ENCODE measurements around the gene ACTL7A. TPM values are rescaled to one million over a fixed set of nuclear protein-coding genes. Genes with fewer than 3 reads are reported as not detected.
A peak's percentile ranks its signal among the peaks of the same experiment; 100 is the strongest.

Gene ACTL7A
- total RNA-seq, 6 experiments from 2014 or later: not detected

GRCh38 chr9:108869092-108869725, 7.1 kb downstream of the ACTL7A start:
- DNase-seq: peak; percentile 69 to 82 (median 79)
- H3K4me3 ChIP-seq: no peak overlapping the region
- peak; percentile 95 to 99 (median 98) for ATAC-seq
- H3K9me3 ChIP-seq: no peaks in the 10 kb centered on the region
- peaks cover 0 to 5% (median under 1%) of the 10 kb centered on the region in 4 donors for H3K36me3 ChIP-seq
- no peaks in the 10 kb centered on the region for H3K27me3 ChIP-seq
- intact Hi-C loops (cut with DNase I): no loop called here
- H3K4me1 ChIP-seq: peaks cover 0 to 21% (median 8%) of the 10 kb centered on the region in 4 donors
- peak overlapping the region in 2 of 3 donors; percentile 21 to 81 for H3K27ac ChIP-seq
- TF ChIP-seq POLR2A (IDR thresholded peaks at IDR 0.05) (peak; percentile 19), CTCF (IDR thresholded peaks at IDR 0.05) (no peak)
- WGBS (ENCODE audit: insufficient coverage, low coverage, low lambda C conversion rate, missing lambda C conversion rate): 37% methylated on average over 3 of the region's 3 CpGs

- H3K9me3 ChIP-seq: no peaks in the 10 kb centered on the region
- no peaks in the 10 kb centered on the region for H3K27me3 ChIP-seq
- no peak overlapping the region for H3K4me3 ChIP-seq
- no peak for TF ChIP-seq POLR2A (IDR thresholded peaks at IDR 0.05)
- no peak for TF ChIP-seq CTCF (IDR thresholded peaks at IDR 0.05)
- no peak for DNase-seq
- intact Hi-C loops (cut with DNase I): no loop called here
- H3K4me1 ChIP-seq: peaks cover 0 to 10% (median 3%) of the 10 kb centered on the region in 4 donors
- WGBS (ENCODE audit: insufficient coverage, low coverage, low lambda C conversion rate, missing lambda C conversion rate): 92% methylated on average over 4 of the region's 4 CpGs
- no peak for ATAC-seq
- peaks cover 0 to 39% (median 15%) of the 10 kb centered on the region in 4 donors for H3K36me3 ChIP-seq
- no peak overlapping the region for H3K27ac ChIP-seq
These were observed 12.2 kb downstream of the ACTL7A start for GRCh38 chr9:108874058-108874788.

GRCh38 chr9:108876425-108876824, 14.4 kb downstream of the ACTL7A start:
- WGBS (ENCODE audit: insufficient coverage, low coverage, low lambda C conversion rate, missing lambda C conversion rate): 90% methylated on average over 4 of the region's 5 CpGs
- Histone ChIP-seq H3K4me1 (no peaks in the 10 kb centered on the region), H3K27me3 (no peaks in the 10 kb centered on the region), H3K27ac (no peak overlapping the region), H3K4me3 (no peak overlapping the region), H3K9me3 (no peaks in the 10 kb centered on the region), H3K36me3 (peaks cover 0 to 48% (median 20%) of the 10 kb centered on the region in 4 donors)
- intact Hi-C loops (cut with DNase I): no loop called here
- DNase-seq (no peak), ATAC-seq (no peak)
- TF ChIP-seq CTCF (IDR thresholded peaks at IDR 0.05) (no peak), POLR2A (IDR thresholded peaks at IDR 0.05) (no peak)

- Histone ChIP-seq H3K27me3 (no peaks in the 10 kb centered on the region), H3K9me3 (no peaks in the 10 kb centered on the region), H3K4me3 (no peak overlapping the region), H3K27ac (no peak overlapping the region), H3K4me1 (no peaks in the 10 kb centered on the region), H3K36me3 (peaks cover 0 to 48% (median 20%) of the 10 kb centered on the region in 4 donors)
- 92% methylated on average over 2 of the region's 2 CpGs for WGBS (ENCODE audit: insufficient coverage, low coverage, low lambda C conversion rate, missing lambda C conversion rate)
- TF ChIP-seq POLR2A (IDR thresholded peaks at IDR 0.05): no peak
- TF ChIP-seq CTCF (IDR thresholded peaks at IDR 0.05): no peak
- intact Hi-C loops (cut with DNase I): no loop called here
- DNase-seq (no peak), ATAC-seq (no peak)
These were observed 15.5 kb downstream of the ACTL7A start for GRCh38 chr9:108877524-108877923.
